ENCODE data around the gene FAM171A1. TPM values are rescaled to one million over a fixed set of nuclear protein-coding genes. Genes with fewer than 3 reads are reported as not detected.
A peak's percentile ranks its signal among the peaks of the same experiment; 100 is the strongest.

Gene FAM171A1
- total and polyA plus RNA-seq, 2 donors (not counting 1 experiment from before 2014, with no cell fraction given), result 8.8 to 10.3 TPM

DNA sequence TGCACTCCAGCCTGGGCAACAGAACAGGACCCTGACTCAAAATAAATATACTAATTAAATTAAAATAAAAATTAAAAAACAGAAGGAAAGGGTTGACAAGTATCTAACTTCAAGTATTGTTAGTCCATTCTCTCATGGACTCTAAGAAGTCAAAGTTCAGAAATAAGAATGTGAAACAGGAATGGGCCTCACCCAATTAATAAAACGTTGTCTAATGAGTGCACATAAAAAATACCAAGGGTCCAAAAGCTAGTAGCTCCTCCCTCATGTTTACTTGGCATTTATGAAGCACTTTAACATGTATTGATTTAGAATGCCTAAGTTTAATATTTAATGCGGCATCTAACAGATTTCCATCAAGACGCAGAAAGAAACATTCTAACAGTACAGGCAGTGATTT is 18.9 kb downstream of the FAM171A1 start:
- Histone ChIP-seq H3K27ac (ENCODE audit: insufficient read depth, low read length) (no peak overlapping the region), H3K36me3 (ENCODE audit: control insufficient read depth, insufficient read depth, low read length) (no peaks in the 10 kb centered on the region), H2AFZ (ENCODE audit: low read length) (no peak overlapping the region), H3K4me2 (ENCODE audit: extremely low read depth, insufficient read depth, low read length) (no peak overlapping the region), H3K27me3 (ENCODE audit: control insufficient read depth, insufficient read depth, low read length) (no peaks in the 10 kb centered on the region), H4K20me1 (ENCODE audit: control insufficient read depth, extremely low read depth, insufficient read depth, low read length) (no peaks in the 10 kb centered on the region), H3K79me2 (ENCODE audit: control insufficient read depth, insufficient read depth, low read length) (no peaks in the 10 kb centered on the region), H3K9me3 (ENCODE audit: control insufficient read depth, insufficient read depth, low read depth, low read length) (no peaks in the 10 kb centered on the region), H3K4me1 (ENCODE audit: control insufficient read depth, extremely low read depth, insufficient read depth, low read length) (peaks cover 2% of the 10 kb centered on the region), H3K9ac (ENCODE audit: insufficient read depth, low read length) (no peak overlapping the region), H3K4me3 (replicated peaks in 1 of 4; ENCODE audit: control extremely low read depth in 1 of 4, insufficient read depth in 1 of 4, low read depth in 3 of 4, low read length in 4 of 4) (no peak overlapping the region)
- TF ChIP-seq EZH2 (IDR thresholded peaks at IDR 0.05; ENCODE audit: low read length, missing control alignments), result no peak
- TF ChIP-seq, protein P1, sequence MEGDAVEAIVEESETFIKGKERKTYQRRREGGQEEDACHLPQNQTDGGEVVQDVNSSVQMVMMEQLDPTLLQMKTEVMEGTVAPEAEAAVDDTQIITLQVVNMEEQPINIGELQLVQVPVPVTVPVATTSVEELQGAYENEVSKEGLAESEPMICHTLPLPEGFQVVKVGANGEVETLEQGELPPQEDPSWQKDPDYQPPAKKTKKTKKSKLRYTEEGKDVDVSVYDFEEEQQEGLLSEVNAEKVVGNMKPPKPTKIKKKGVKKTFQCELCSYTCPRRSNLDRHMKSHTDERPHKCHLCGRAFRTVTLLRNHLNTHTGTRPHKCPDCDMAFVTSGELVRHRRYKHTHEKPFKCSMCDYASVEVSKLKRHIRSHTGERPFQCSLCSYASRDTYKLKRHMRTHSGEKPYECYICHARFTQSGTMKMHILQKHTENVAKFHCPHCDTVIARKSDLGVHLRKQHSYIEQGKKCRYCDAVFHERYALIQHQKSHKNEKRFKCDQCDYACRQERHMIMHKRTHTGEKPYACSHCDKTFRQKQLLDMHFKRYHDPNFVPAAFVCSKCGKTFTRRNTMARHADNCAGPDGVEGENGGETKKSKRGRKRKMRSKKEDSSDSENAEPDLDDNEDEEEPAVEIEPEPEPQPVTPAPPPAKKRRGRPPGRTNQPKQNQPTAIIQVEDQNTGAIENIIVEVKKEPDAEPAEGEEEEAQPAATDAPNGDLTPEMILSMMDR (conservative IDR thresholded peaks at IDR 0.05 in 1 of 2, IDR thresholded peaks at IDR 0.05 in 1 of 2; ENCODE audit: low read depth in 1 of 2, low read length in 2 of 2), result no peak
- DNase-seq (ENCODE audit: low read depth in 2 of 2), result no peak

DNA sequence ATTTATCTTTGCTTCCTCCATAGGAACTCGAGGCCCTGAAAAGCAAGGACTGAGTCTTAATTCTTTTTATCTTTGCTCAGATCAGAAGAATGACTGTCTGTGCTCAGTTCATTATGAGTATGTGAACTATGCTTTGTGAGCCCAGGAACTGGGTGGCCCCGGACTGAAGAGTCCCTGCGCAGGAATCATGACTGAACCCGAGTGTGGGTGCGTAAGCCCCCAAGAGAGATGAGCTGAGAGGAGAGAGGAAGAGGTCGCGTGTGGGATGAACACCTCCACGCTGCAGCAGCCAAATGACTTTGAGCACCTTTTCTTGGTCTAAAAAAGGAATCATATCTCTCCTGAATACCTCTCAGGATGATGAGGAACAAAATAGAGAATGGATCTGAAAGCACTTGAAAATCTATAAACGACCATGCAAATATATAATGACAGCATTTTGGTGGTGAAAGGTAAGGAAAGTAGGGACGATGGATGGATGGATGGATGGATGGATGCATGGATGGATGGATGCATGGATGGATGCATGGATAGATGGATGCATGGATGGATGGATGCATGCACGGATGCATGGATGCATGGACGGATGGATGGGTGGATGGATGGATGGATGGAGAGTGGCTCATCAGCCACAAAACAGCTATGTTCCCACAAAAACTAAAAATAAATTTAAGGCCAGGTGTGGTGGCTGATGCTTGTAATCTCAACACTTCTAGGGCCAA is 19.8 kb downstream of the FAM171A1 start:
- no peaks in the 10 kb centered on the region for H3K27me3 ChIP-seq (ENCODE audit: control insufficient read depth, insufficient read depth, low read length)
- H3K9me3 ChIP-seq (ENCODE audit: control insufficient read depth, insufficient read depth, low read depth, low read length), result no peaks in the 10 kb centered on the region
- TF ChIP-seq EZH2 (IDR thresholded peaks at IDR 0.05; ENCODE audit: low read length, missing control alignments), result no peak
- TF ChIP-seq, protein P1 (conservative IDR thresholded peaks at IDR 0.05 in 1 of 2, IDR thresholded peaks at IDR 0.05 in 1 of 2; ENCODE audit: low read depth in 1 of 2, low read length in 2 of 2), result no peak
- no peak for DNase-seq (ENCODE audit: low read depth in 2 of 2)
- no peaks in the 10 kb centered on the region for H4K20me1 ChIP-seq (ENCODE audit: control insufficient read depth, extremely low read depth, insufficient read depth, low read length)
- no peak overlapping the region for H3K4me2 ChIP-seq (ENCODE audit: extremely low read depth, insufficient read depth, low read length)
- H3K4me1 ChIP-seq (ENCODE audit: control insufficient read depth, extremely low read depth, insufficient read depth, low read length), result peaks cover 2% of the 10 kb centered on the region
- H3K36me3 ChIP-seq (ENCODE audit: control insufficient read depth, insufficient read depth, low read length), result no peaks in the 10 kb centered on the region
- no peak overlapping the region for H3K4me3 ChIP-seq (replicated peaks in 1 of 4; ENCODE audit: control extremely low read depth in 1 of 4, insufficient read depth in 1 of 4, low read depth in 3 of 4, low read length in 4 of 4)
- no peak overlapping the region for H3K9ac ChIP-seq (ENCODE audit: insufficient read depth, low read length)
- H3K27ac ChIP-seq (ENCODE audit: insufficient read depth, low read length), result no peak overlapping the region
- H2AFZ ChIP-seq (ENCODE audit: low read length), result no peak overlapping the region
- H3K79me2 ChIP-seq (ENCODE audit: control insufficient read depth, insufficient read depth, low read length), result no peaks in the 10 kb centered on the region

- H3K9me3 ChIP-seq (ENCODE audit: control insufficient read depth, insufficient read depth, low read depth, low read length), result no peaks in the 10 kb centered on the region
- TF ChIP-seq, protein P1 (conservative IDR thresholded peaks at IDR 0.05 in 1 of 2, IDR thresholded peaks at IDR 0.05 in 1 of 2; ENCODE audit: low read depth in 1 of 2, low read length in 2 of 2), result no peak
- TF ChIP-seq EZH2 (IDR thresholded peaks at IDR 0.05; ENCODE audit: low read length, missing control alignments), result no peak
- H3K4me2 ChIP-seq (ENCODE audit: extremely low read depth, insufficient read depth, low read length), result peak overlapping the region; percentile 59
- no peak for DNase-seq (ENCODE audit: low read depth in 2 of 2)
- no peaks in the 10 kb centered on the region for H4K20me1 ChIP-seq (ENCODE audit: control insufficient read depth, extremely low read depth, insufficient read depth, low read length)
- peak overlapping the region; percentile 14 for H2AFZ ChIP-seq (ENCODE audit: low read length)
- peak overlapping the region; percentile 31 to 57 (median 50) for H3K4me3 ChIP-seq (replicated peaks in 1 of 4; ENCODE audit: control extremely low read depth in 1 of 4, insufficient read depth in 1 of 4, low read depth in 3 of 4, low read length in 4 of 4)
- H3K27ac ChIP-seq (ENCODE audit: insufficient read depth, low read length), result no peak overlapping the region
- no peak overlapping the region for H3K9ac ChIP-seq (ENCODE audit: insufficient read depth, low read length)
- H3K79me2 ChIP-seq (ENCODE audit: control insufficient read depth, insufficient read depth, low read length), result no peaks in the 10 kb centered on the region
- H3K36me3 ChIP-seq (ENCODE audit: control insufficient read depth, insufficient read depth, low read length), result no peaks in the 10 kb centered on the region
- H3K4me1 ChIP-seq (ENCODE audit: control insufficient read depth, extremely low read depth, insufficient read depth, low read length), result peaks cover 2% of the 10 kb centered on the region
- H3K27me3 ChIP-seq (ENCODE audit: control insufficient read depth, insufficient read depth, low read length), result no peaks in the 10 kb centered on the region
Measured at GRCh38 chr10:15349112-15349511, 22.0 kb downstream of the FAM171A1 start.

Data from fibroblast of lung (primary cell).